ENCODE data around the gene HPF1. TPM values are rescaled to one million over a fixed set of nuclear protein-coding genes. Genes with fewer than 3 reads are reported as not detected.
"Not testable (repeated sequence)": the region's sequence is repeated elsewhere in the genome, so short reads cannot be mapped to it uniquely, and the experiment has no call there.

HPF1 gene
- total and polyA plus RNA-seq, 4 donors, result 18.0 to 28.9 (median 19.5) TPM

GRCh38 chr4:169773889-169774288 is 16.1 kb upstream of the HPF1 start:
- Histone ChIP-seq H3K4me1 (ENCODE audit: control insufficient read depth in 5 of 5, insufficient read depth in 5 of 5, low read length in 5 of 5) (peaks cover 0 to 23% (median 6%) of the 10 kb centered on the region in 5 donors), H3K9me3 (ENCODE audit: control insufficient read depth in 4 of 4, insufficient read depth in 3 of 4, low read length in 3 of 4) (peaks cover 0 to 4% (median 0%) of the 10 kb centered on the region in 4 donors), H3K27ac (ENCODE audit: low read depth in 1 of 2, low read length in 1 of 2) (no peak overlapping the region), H3K4me3 (no peak overlapping the region), H3K9ac (ENCODE audit: insufficient read depth in 1 of 2, low read length in 2 of 2) (no peak overlapping the region), H3K27me3 (ENCODE audit: control insufficient read depth in 3 of 3, insufficient read depth in 3 of 3, low read length in 2 of 3) (peaks cover 0 to 6% (median 2%) of the 10 kb centered on the region in 3 donors), H3K36me3 (ENCODE audit: control insufficient read depth in 4 of 4, insufficient read depth in 4 of 4, low read length in 4 of 4) (no peaks in the 10 kb centered on the region)
- DNase-seq, result no peak
- ATAC-seq (ENCODE audit: insufficient read depth, low FRiP score), result no peak
- WGBS, 2 donors, result 82 to 86% methylated on average over 7 of the region's 7 CpGs
- no peak for TF ChIP-seq CTCF (IDR thresholded peaks at IDR 0.05; ENCODE audit: control extremely low read depth, extremely low read depth)

- H3K4me3 ChIP-seq; H3K9ac ChIP-seq (ENCODE audit: insufficient read depth in 1 of 2, low read length in 2 of 2); DNase-seq; H3K36me3 ChIP-seq (ENCODE audit: control insufficient read depth in 4 of 4, insufficient read depth in 4 of 4, low read length in 4 of 4); ATAC-seq (ENCODE audit: insufficient read depth, low FRiP score); H3K27ac ChIP-seq (ENCODE audit: low read depth in 1 of 2, low read length in 1 of 2); H3K27me3 ChIP-seq (ENCODE audit: control insufficient read depth in 3 of 3, insufficient read depth in 3 of 3, low read length in 2 of 3); H3K9me3 ChIP-seq (ENCODE audit: control insufficient read depth in 4 of 4, insufficient read depth in 3 of 4, low read length in 3 of 4): not testable (repeated sequence)
- H3K4me1 ChIP-seq (ENCODE audit: control insufficient read depth in 5 of 5, insufficient read depth in 5 of 5, low read length in 5 of 5), result peaks cover 0 to 23% (median 6%) of the 10 kb centered on the region in 5 donors
- 89 to 93% methylated on average over 11 of the region's 11 CpGs for WGBS, 2 donors
Measured at GRCh38 chr4:169771556-169772080, 13.9 kb upstream of the HPF1 start.

GRCh38 chr4:169770416-169770815 is 12.7 kb upstream of the HPF1 start:
- no peak overlapping the region for H3K4me3 ChIP-seq
- H3K4me1 ChIP-seq (ENCODE audit: control insufficient read depth in 5 of 5, insufficient read depth in 5 of 5, low read length in 5 of 5), result peaks cover 0 to 23% (median 6%) of the 10 kb centered on the region in 5 donors
- ATAC-seq (ENCODE audit: insufficient read depth, low FRiP score) (no peak), DNase-seq (peak; percentile 15 to 70 (median 69))
- no peaks in the 10 kb centered on the region for H3K36me3 ChIP-seq (ENCODE audit: control insufficient read depth in 4 of 4, insufficient read depth in 4 of 4, low read length in 4 of 4)
- H3K27me3 ChIP-seq (ENCODE audit: control insufficient read depth in 3 of 3, insufficient read depth in 3 of 3, low read length in 2 of 3), result peaks cover 0 to 6% (median 2%) of the 10 kb centered on the region in 3 donors
- no peak overlapping the region for H3K27ac ChIP-seq (ENCODE audit: low read depth in 1 of 2, low read length in 1 of 2)
- H3K9ac ChIP-seq (ENCODE audit: insufficient read depth in 1 of 2, low read length in 2 of 2), result no peak overlapping the region
- TF ChIP-seq CTCF (IDR thresholded peaks at IDR 0.05; ENCODE audit: control extremely low read depth, extremely low read depth), result no peak
- H3K9me3 ChIP-seq (ENCODE audit: control insufficient read depth in 4 of 4, insufficient read depth in 3 of 4, low read length in 3 of 4), result peaks cover 0 to 2% (median 0%) of the 10 kb centered on the region in 4 donors

- WGBS, 2 donors, result 88 to 94% methylated on average over 3 of the region's 3 CpGs
- no peak for TF ChIP-seq CTCF (IDR thresholded peaks at IDR 0.05; ENCODE audit: control extremely low read depth, extremely low read depth)
- Histone ChIP-seq H3K4me1 (ENCODE audit: control insufficient read depth in 5 of 5, insufficient read depth in 5 of 5, low read length in 5 of 5) (peaks cover 0 to 15% (median 0%) of the 10 kb centered on the region in 5 donors), H3K9me3 (ENCODE audit: control insufficient read depth in 4 of 4, insufficient read depth in 3 of 4, low read length in 3 of 4) (peaks cover 0 to 3% (median 0%) of the 10 kb centered on the region in 4 donors), H3K36me3 (ENCODE audit: control insufficient read depth in 4 of 4, insufficient read depth in 4 of 4, low read length in 4 of 4) (no peaks in the 10 kb centered on the region), H3K9ac (ENCODE audit: insufficient read depth in 1 of 2, low read length in 2 of 2) (no peak overlapping the region), H3K27ac (ENCODE audit: low read depth in 1 of 2, low read length in 1 of 2) (no peak overlapping the region), H3K27me3 (ENCODE audit: control insufficient read depth in 3 of 3, insufficient read depth in 3 of 3, low read length in 2 of 3) (no peaks in the 10 kb centered on the region), H3K4me3 (no peak overlapping the region)
- no peak for DNase-seq
- ATAC-seq (ENCODE audit: insufficient read depth, low FRiP score), result no peak
Measured at GRCh38 chr4:169768385-169768784, 10.6 kb upstream of the HPF1 start.

All from lung (tissue), 12 donors.